Measurements from ENCODE around the gene RAB1B. TPM values are rescaled to one million over a fixed set of nuclear protein-coding genes. Genes with fewer than 3 reads are reported as not detected.

RAB1B gene
- total RNA-seq, 1 donor from 2014 or later = 120 TPM

DNA sequence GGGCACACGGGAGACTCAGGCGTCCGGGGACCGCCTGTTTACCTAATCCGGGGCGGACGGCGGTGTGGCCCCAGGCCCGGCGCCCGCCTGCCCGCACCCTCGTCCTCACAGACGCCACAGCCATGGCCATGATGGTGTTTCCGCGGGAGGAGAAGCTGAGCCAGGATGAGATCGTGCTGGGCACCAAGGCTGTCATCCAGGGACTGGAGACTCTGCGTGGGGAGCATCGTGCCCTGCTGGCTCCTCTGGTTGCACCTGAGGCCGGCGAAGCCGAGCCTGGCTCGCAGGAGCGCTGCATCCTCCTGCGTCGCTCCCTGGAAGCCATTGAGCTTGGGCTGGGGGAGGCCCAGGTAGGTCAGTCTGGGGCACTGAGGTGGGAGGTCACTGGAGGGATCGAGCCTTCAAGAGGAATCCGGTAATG, 10.0 kb upstream of the RAB1B start:
- no peak for DNase-seq (ENCODE audit: low read depth)
- H3K27me3 ChIP-seq (ENCODE audit: insufficient read depth, low read length) = no peaks in the 10 kb centered on the region
- H3K27ac ChIP-seq (ENCODE audit: low read depth, low read length) = no peak overlapping the region
- H4K20me1 ChIP-seq (ENCODE audit: insufficient read depth, low read length) = peaks cover 42% of the 10 kb centered on the region
- no peaks in the 10 kb centered on the region for H3K9me3 ChIP-seq (ENCODE audit: insufficient read depth, low read depth, low read length)
- no peak overlapping the region for H2AFZ ChIP-seq (ENCODE audit: low read depth, low read length)
- H3K79me2 ChIP-seq (ENCODE audit: insufficient read depth, low read length) = peaks cover 25% of the 10 kb centered on the region
- no peaks in the 10 kb centered on the region for H3K27me3 Mint-ChIP-seq (ENCODE audit: low read depth, unreplicated experiment)
- peaks cover 17% of the 10 kb centered on the region for H3K4me1 ChIP-seq (ENCODE audit: insufficient read depth, low read length)
- H3K9me3 Mint-ChIP-seq (ENCODE audit: unreplicated experiment) = no peaks in the 10 kb centered on the region
- H3K4me3 ChIP-seq (ENCODE audit: insufficient read depth, low read depth, low read length) = peak overlapping the region; percentile 77
- peak overlapping the region; percentile 96 for H3K4me2 ChIP-seq (ENCODE audit: low read length)
- TF ChIP-seq, protein P1, sequence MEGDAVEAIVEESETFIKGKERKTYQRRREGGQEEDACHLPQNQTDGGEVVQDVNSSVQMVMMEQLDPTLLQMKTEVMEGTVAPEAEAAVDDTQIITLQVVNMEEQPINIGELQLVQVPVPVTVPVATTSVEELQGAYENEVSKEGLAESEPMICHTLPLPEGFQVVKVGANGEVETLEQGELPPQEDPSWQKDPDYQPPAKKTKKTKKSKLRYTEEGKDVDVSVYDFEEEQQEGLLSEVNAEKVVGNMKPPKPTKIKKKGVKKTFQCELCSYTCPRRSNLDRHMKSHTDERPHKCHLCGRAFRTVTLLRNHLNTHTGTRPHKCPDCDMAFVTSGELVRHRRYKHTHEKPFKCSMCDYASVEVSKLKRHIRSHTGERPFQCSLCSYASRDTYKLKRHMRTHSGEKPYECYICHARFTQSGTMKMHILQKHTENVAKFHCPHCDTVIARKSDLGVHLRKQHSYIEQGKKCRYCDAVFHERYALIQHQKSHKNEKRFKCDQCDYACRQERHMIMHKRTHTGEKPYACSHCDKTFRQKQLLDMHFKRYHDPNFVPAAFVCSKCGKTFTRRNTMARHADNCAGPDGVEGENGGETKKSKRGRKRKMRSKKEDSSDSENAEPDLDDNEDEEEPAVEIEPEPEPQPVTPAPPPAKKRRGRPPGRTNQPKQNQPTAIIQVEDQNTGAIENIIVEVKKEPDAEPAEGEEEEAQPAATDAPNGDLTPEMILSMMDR (IDR thresholded peaks at IDR 0.05; ENCODE audit: insufficient read depth, low read depth, low read length) = no peak
- no peak for TF ChIP-seq EZH2 (IDR thresholded peaks at IDR 0.05; ENCODE audit: insufficient read depth, low read length)
- H3K27ac Mint-ChIP-seq (ENCODE audit: unreplicated experiment) = no peak overlapping the region
- H3K9ac ChIP-seq (ENCODE audit: low read length) = peak overlapping the region; percentile 90
- FAIRE-seq = no peak
- peaks cover 15% of the 10 kb centered on the region for H3K36me3 Mint-ChIP-seq (ENCODE audit: low read depth, unreplicated experiment)
- H3K36me3 ChIP-seq (ENCODE audit: insufficient read depth, low read length) = peaks cover 11% of the 10 kb centered on the region
- H3K4me1 Mint-ChIP-seq (ENCODE audit: low read depth, unreplicated experiment) = peaks cover 3% of the 10 kb centered on the region
- peak overlapping the region; percentile 85 for H3K4me3 Mint-ChIP-seq (ENCODE audit: unreplicated experiment)

DNA sequence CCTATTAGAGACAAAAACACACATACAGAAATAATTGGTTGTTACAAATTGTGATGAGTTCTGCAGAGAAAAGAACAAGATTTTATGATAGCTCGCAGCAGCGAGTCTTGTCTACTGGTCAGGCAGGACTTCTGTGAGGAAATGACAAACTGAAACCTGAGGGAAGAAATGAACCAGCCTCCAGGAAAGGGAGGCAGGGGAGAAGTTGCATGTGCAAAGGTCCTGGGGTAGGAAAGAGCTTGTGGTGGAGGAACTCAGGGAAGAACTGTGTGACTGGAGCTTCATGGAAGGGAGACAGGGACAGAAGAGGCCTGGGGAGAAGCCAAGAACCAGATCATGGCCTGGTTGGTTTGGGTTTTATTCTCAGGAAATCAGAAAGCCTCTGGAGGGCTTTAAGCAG, 9.2 kb upstream of the RAB1B start:
- peaks cover 17% of the 10 kb centered on the region for H3K4me1 ChIP-seq (ENCODE audit: insufficient read depth, low read length)
- peaks cover 18% of the 10 kb centered on the region for H3K36me3 Mint-ChIP-seq (ENCODE audit: low read depth, unreplicated experiment)
- H3K27me3 ChIP-seq (ENCODE audit: insufficient read depth, low read length) = no peaks in the 10 kb centered on the region
- H3K9me3 ChIP-seq (ENCODE audit: insufficient read depth, low read depth, low read length) = no peaks in the 10 kb centered on the region
- H3K9me3 Mint-ChIP-seq (ENCODE audit: unreplicated experiment) = no peaks in the 10 kb centered on the region
- H2AFZ ChIP-seq (ENCODE audit: low read depth, low read length) = no peak overlapping the region
- H3K27ac ChIP-seq (ENCODE audit: low read depth, low read length) = no peak overlapping the region
- TF ChIP-seq, protein P1 (IDR thresholded peaks at IDR 0.05; ENCODE audit: insufficient read depth, low read depth, low read length) = no peak
- TF ChIP-seq EZH2 (IDR thresholded peaks at IDR 0.05; ENCODE audit: insufficient read depth, low read length) = no peak
- no peak for DNase-seq (ENCODE audit: low read depth)
- peak overlapping the region; percentile 85 for H3K4me3 Mint-ChIP-seq (ENCODE audit: unreplicated experiment)
- H3K4me3 ChIP-seq (ENCODE audit: insufficient read depth, low read depth, low read length) = no peak overlapping the region
- H3K79me2 ChIP-seq (ENCODE audit: insufficient read depth, low read length) = peaks cover 25% of the 10 kb centered on the region
- H4K20me1 ChIP-seq (ENCODE audit: insufficient read depth, low read length) = peaks cover 46% of the 10 kb centered on the region
- H3K27ac Mint-ChIP-seq (ENCODE audit: unreplicated experiment) = peak overlapping the region; percentile 1
- peak overlapping the region; percentile 96 for H3K4me2 ChIP-seq (ENCODE audit: low read length)
- H3K4me1 Mint-ChIP-seq (ENCODE audit: low read depth, unreplicated experiment) = peaks cover 3% of the 10 kb centered on the region
- H3K9ac ChIP-seq (ENCODE audit: low read length) = peak overlapping the region; percentile 90
- no peaks in the 10 kb centered on the region for H3K27me3 Mint-ChIP-seq (ENCODE audit: low read depth, unreplicated experiment)
- peaks cover 11% of the 10 kb centered on the region for H3K36me3 ChIP-seq (ENCODE audit: insufficient read depth, low read length)
- no peak for FAIRE-seq

DNA sequence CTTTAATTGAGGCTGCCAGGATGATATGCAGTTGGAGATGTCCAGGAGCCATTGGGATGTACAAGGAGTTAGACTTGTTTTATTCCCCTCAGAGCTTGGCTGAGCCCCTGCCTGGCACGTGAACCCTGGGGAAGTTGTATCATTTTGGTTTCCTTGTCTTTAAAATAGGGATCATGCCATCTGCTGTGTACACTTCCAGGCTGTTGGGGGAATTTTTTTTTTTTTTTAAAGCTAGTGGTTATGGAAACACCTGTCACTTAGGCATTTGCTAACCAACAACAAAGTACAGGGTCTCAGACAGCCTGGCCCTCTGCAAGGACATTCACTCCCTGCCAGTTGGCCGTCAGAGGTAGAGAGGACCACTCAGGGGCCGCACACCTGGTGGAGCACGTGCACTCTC, 8.5 kb upstream of the RAB1B start:
- Mint-ChIP-seq H3K36me3 (ENCODE audit: low read depth, unreplicated experiment) (peaks cover 22% of the 10 kb centered on the region), H3K4me1 (ENCODE audit: low read depth, unreplicated experiment) (peaks cover 3% of the 10 kb centered on the region), H3K9me3 (ENCODE audit: unreplicated experiment) (no peaks in the 10 kb centered on the region), H3K4me3 (ENCODE audit: unreplicated experiment) (peak overlapping the region; percentile 85), H3K27ac (ENCODE audit: unreplicated experiment) (no peak overlapping the region), H3K27me3 (ENCODE audit: low read depth, unreplicated experiment) (no peaks in the 10 kb centered on the region)
- Histone ChIP-seq H3K36me3 (ENCODE audit: insufficient read depth, low read length) (peaks cover 11% of the 10 kb centered on the region), H3K79me2 (ENCODE audit: insufficient read depth, low read length) (peaks cover 25% of the 10 kb centered on the region), H3K27me3 (ENCODE audit: insufficient read depth, low read length) (no peaks in the 10 kb centered on the region), H3K4me1 (ENCODE audit: insufficient read depth, low read length) (peaks cover 17% of the 10 kb centered on the region), H2AFZ (ENCODE audit: low read depth, low read length) (no peak overlapping the region), H3K27ac (ENCODE audit: low read depth, low read length) (no peak overlapping the region), H3K4me3 (ENCODE audit: insufficient read depth, low read depth, low read length) (no peak overlapping the region), H3K9me3 (ENCODE audit: insufficient read depth, low read depth, low read length) (no peaks in the 10 kb centered on the region), H3K4me2 (ENCODE audit: low read length) (no peak overlapping the region), H3K9ac (ENCODE audit: low read length) (peak overlapping the region; percentile 90), H4K20me1 (ENCODE audit: insufficient read depth, low read length) (peaks cover 54% of the 10 kb centered on the region)
- FAIRE-seq = no peak
- TF ChIP-seq EZH2 (IDR thresholded peaks at IDR 0.05; ENCODE audit: insufficient read depth, low read length) = no peak
- TF ChIP-seq, protein P1 (IDR thresholded peaks at IDR 0.05; ENCODE audit: insufficient read depth, low read depth, low read length) = no peak
- DNase-seq (ENCODE audit: low read depth) = no peak

Data from astrocyte (in vitro differentiated cells and primary cell).